Heart left ventricle (tissue), 13 donors: ENCODE data around the gene NBAS.

Experiments used
- CTCF ChIP-seq, 12 donors: fragments of 200-600 bp; sonication (generic) in 4 of 12; IDR thresholded peaks; one replicate each; pipeline versions ENCODE4 v1.5.0 to v1.8.0; 2018 to 2022; ENCODE audit warnings: antibody characterized with exemption in 12 of 12, mild to moderate bottlenecking in 5 of 12
- POLR2A ChIP-seq, 2 donors: fragments of 450-650 bp; IDR thresholded peaks; one replicate each; pipeline ENCODE4 v1.6.1; 2017; ENCODE audit warnings: antibody characterized with exemption in 2 of 2, mild to moderate bottlenecking in 2 of 2, moderate library complexity in 2 of 2
- donor health status: ischemic (EF 13 %, LVEDD 7.1; RV severe dilation, severe dysfunction).
- donor health status: DM: no; HTN: yes; CAD: no.
- donor health status: DM: no; HTN: no; CAD: no.
- donor health status: ischemic (EF 25% LVEDD 6.9; RV normal size, moderate dysfunction).
- donor health status: ischemic (EF 25% LVEDD 5.7; RV mildly dilated, moderate dysfunction).
- donor health status: ischemic (EF 35%, LVEDD 5.7; RV mildly dilated, moderate dysfunction).
- donor health status: nonischemic (EF 11% LVEDD 7.7; RV severe dilation, severe dysfunction).
- donor health status: DM: yes; HTN: yes; CAD: no.
- donor health status: PGD.
- donor health status: ischemic (EF 29% LVEDD 5.4; RV normal size, mild dysfunction).
- donor health status: nonischemic (EF 23%, LVEDD 6.1; RV moderate dilation, normal function).

DNA sequence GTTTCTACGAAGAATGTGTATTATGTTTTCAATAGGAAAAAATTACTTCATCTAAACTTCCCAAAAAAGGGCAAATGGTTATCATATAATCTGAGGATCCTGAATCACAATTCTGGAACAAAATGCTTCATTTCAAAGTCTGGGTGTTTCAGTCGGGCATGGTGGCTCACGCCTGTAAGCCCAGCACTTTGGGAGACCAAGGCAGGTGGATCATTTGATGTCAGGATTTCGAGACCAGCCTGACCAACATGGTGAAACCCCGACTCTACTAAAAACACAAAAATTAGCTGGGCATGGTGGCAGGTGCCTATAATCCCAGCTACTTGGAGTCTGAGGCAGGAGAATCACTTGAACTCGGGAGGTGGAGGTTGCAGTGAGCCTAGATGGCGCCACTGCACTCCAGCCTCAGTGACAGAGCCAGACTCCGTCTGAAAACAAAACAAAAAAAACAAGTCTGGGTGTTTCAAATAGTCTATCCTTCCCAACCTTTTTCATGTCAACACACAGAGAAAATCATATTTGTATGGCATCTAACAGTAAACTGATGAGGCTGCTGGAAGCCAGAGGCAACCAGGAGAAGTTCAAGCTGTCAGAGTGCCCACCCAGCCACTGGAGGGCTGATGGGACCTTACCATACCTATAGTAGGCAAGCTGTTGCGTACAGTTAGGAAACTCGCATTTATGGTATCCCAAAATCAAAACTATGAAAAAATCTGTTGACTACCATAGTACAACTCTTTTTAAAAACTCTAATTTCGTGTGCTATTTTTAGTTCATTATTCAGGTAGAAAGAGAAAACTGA lies 14.6 kb downstream of the NBAS start:
- peak in 1 of 12 donors; percentile 23 for TF ChIP-seq CTCF (IDR thresholded peaks at IDR 0.05)
- no peak for TF ChIP-seq POLR2A (IDR thresholded peaks at IDR 0.05)
